GM18498 (cell line): ENCODE data around the gene HSPA12B.

ENCODE experiments used
- ATAC-seq: cut with Tn5 transposase; IDR thresholded peaks from one replicate; pipeline ENCODE4 v1.9.1; 2021; ENCODE audit warnings: mild to moderate bottlenecking, moderate library complexity; ENCODE audit not compliant: unreplicated experiment

Gene HSPA12B

DNA sequence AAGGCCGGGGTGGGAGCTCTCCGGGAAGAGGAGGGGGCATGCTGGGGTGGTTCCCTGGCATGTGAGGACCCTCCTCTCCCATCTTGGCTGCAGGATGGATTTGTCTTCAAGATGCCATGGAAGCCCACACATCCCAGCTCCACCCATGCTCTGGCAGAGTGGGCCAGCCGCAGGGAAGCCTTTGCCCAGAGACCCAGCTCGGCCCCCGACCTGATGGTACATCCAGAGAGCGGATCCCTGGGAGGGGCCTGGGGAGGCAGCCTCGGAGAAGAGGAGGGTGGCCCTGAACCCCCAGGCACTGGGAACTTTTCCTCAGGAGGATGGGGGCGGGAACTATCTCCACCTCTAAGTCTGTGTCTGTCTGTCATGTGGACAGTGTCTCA, 68.4 kb downstream of the HSPA12B start:
- no peak for ATAC-seq

DNA sequence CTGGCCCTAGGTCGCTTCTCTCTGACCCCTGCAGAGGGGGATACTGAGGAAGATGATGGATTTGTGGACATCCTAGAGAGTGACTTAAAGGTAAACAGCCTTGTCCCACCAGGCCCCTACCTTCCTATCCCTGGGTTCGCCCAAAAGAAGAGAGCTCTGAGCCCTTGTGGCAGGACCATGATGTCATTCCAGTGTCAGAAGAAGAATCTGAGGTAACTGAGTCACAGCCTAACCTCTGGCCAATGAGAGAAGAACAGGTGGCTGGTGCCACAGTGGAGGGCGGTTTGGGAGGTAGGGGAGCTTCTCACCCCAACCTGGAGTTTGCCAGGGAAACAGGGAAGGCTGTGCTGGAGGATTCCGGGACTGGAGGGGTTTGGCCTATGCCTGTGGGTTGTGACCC, 68.8 kb downstream of the HSPA12B start:
- ATAC-seq: no peak

DNA sequence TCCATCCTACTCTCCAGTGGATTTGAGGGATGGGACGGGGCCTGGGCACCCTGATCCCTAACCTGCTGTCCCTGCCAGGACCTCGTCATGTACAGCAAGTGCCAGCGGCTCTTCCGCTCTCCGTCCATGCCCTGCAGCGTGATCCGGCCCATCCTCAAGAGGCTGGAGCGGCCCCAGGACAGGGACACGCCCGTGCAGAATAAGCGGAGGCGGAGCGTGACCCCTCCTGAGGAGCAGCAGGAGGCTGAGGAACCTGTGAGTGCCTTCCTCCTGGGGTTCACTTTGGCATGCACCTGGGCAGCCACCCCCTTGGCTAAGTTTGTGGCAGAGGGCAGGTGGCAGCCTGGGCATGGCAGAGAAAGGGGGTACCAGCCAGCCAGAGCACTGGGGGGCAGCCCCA, 69.4 kb downstream of the HSPA12B start:
- no peak for ATAC-seq
